GM04503 (cell line): ENCODE measurements around the gene RPS6KA2.
"Not testable (repeated sequence)": the region's sequence is repeated elsewhere in the genome, so short reads cannot be mapped to it uniquely, and the experiment has no call there.

ENCODE experiments used
- DNase-seq: peaks from one replicate; pipeline ENCODE4 v3.0.0-alpha.2; 2012; ENCODE audit warnings: low read depth

The RPS6KA2 gene

GRCh38 chr6:166591961-166592520, 35.0 kb downstream of the RPS6KA2 start:
- DNase-seq, result no peak

DNA sequence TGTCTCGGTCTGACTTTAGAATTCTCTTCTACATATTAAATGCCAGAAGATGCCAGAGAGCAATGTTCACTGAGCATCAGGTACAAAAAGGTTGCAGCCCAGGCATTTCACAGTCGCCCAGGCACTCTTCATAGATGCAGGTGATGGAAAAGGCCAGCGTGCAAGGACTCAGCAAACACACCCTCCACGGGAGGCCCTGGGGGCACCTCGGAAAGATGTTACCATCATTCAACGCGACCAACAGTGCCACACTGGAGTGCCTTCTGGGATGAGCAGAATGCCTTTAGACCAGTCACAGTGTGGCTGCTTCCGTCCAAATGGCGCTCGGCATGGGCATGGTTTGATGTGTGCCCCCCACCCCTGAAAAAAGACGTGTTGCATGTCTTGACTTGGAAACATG, 36.0 kb downstream of the RPS6KA2 start:
- no peak for DNase-seq

DNA sequence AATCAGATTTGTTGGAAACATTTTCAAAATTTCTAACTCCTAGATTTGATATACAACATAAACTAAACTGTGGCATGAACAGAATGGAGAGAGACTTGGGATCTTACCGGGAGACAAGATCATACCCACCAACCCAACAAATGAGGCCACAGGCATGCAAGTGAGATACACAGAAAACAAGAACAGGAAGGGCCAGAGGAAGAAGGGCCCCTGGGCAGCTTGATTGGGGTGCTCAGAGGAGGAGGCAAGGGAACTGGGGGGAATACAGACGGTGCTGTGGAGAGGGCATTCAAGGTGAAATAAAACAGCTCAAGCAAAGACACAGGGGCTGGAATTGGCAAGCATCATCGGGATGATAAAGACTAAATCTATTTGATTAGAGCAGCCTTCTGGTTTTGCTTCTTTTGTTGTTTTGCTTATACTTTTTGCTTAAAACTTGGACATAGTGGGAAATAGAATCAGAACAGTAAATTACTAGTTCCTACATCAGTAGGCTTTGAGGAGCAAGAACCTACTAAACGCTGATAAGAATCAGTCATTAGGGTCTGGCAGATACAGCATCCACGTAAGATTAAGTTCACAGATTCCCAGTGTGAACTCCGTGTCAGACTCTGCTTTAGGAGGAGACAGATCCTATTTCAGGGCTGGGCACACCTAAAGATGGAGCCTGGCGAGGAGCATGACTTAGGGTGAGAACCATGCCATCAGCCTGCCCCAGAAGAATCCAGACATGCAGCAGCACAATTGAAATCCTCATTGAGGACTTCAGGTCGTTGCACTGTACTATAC, 37.1 kb downstream of the RPS6KA2 start:
- DNase-seq, result no peak

DNA sequence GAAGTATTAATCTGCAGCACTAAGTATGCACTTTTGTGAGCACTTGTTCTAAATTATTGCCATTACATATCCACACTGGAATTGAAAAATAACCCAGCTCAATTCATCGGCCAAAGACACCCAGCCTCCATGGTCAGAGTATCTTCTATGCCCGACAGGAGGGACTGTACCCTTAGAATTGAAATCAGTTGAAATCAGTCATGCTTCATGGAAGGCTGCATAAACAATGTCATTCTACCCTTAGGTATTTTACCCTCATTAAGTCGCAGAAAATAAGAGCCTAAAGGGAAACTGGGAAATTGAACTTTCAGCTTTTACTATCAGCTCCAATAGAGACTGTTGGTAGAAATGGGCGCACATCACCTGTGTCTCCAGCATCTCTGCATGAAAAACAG, 37.7 kb downstream of the RPS6KA2 start:
- no peak for DNase-seq

GRCh38 chr6:166588691-166589336, 38.2 kb downstream of the RPS6KA2 start:
- DNase-seq, result no peak

DNA sequence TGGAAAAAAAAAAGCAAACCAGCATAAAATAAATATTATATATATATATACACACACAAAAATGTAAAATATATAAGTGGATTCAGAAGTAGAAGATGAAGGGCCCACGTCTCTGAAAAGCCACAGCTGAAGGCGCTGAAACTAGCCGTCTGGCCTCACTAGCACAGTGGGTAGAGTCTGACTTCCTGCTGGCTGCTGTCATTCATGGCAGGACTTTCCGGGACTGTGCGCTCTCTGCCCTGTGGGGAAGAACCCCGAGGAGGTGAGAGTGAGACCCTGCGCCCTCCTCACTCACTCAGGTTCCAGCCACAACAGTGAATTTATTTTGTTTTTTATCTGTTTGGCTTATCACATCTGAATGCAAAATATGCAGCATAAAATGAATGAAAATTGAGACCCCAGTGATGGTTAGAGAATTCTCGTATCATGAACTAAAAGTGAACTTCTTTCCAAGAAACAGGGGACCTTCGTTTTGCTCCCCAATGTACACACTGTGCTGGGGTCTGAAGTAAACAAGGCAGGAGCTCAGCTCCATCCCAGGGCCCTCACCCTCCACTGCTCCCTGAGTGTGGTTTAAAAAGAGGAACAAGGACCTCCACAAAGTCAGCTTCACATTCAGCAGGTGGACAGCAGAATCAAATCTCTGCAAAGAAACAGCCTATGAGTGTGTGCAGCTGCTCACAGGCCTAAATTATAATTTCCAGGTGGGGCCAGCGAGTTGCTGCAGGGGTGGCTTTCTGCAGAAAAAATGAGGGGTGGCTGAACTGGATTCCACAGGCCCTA, 39.2 kb downstream of the RPS6KA2 start:
- DNase-seq, result no peak

GRCh38 chr6:166586424-166587156, 40.5 kb downstream of the RPS6KA2 start, which contains the start of gene RAMACL:
TSS of gene RAMACL (minus strand) at chr6:166586678. CDS start at chr6:166586477, 201 bp downstream.
- DNase-seq, result no peak

GRCh38 chr6:166584853-166585429, 42.1 kb downstream of the RPS6KA2 start:
- DNase-seq, result no peak

- no peak for DNase-seq
Observed at GRCh38 chr6:166584155-166584554, 42.9 kb downstream of the RPS6KA2 start.

GRCh38 chr6:166583230-166583965, 43.7 kb downstream of the RPS6KA2 start:
- no peak for DNase-seq

GRCh38 chr6:166582258-166582657, 44.8 kb downstream of the RPS6KA2 start:
- no peak for DNase-seq

DNA sequence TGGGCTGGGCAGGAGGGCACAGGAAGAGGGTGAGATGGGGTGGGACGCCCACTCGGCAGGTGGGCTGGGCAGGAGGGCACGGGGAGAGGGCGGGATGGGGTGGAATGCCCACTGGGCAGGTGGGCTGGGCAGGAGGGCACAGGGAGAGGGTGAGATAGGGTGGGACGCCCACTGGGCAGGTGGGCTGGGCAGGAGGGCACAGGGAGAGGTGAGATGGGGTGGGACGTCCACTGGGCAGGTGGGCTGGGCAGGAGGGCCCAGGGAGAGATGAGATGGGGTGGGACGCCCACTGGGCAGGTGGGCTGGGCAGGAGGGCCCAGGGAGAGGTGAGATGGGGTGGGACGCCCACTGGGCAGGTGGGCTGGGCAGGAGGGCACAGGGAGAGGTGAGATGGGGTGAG, 45.2 kb downstream of the RPS6KA2 start:
- not testable (repeated sequence) for DNase-seq

DNA sequence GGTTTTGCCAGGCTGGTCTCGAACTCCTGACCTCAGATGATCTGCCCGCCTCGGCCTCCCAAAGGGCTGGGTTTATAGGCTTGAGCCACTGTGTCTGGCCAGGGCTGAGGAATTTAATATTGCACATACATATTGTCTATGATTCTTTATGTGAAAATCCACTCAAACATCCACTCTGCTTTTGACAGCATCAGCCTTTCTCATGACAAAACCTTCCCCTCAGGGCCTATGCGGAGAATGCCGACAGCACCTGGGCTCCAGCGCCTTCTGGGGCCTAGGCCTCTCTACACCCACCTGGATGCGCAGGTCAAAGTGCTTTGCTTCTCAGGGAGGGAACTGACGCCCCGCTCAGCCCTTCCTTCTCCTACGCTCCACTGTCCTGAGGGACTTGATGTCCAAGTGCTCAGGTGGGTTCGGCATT, 46.0 kb downstream of the RPS6KA2 start:
- no peak for DNase-seq

- DNase-seq, result no peak
Observed at GRCh38 chr6:166580076-166581050, 46.7 kb downstream of the RPS6KA2 start.

DNA sequence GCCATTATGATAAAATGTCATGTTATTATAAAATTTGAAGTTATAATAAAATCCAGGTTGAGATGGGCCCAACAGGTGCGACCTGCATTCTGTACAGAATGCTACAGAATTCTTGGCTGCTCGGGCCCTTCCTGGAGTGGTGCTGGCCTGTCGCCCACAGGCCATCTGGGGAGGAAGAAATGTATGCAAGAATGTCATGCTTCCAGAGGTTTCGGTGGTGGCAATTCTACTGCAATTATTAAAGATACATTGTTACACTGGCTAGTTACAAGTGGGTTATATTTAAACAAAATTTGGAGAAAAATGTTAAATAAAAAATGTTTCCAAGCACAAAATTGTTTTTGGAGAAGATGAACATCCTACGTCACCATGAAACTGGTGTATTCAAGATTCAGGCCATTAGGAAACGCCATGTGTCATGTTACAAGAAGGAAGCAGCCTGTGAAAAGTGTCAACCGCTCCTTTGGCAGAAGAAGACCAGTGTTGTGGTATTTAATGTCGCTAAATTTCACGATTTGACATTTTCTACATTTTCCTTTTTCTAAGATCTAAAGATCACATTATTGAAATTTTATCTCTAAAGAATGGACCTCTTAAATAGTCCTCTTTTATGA, 47.7 kb downstream of the RPS6KA2 start:
- no peak for DNase-seq

- DNase-seq, result no peak
Observed at GRCh38 chr6:166578536-166579236, 48.4 kb downstream of the RPS6KA2 start.

DNA sequence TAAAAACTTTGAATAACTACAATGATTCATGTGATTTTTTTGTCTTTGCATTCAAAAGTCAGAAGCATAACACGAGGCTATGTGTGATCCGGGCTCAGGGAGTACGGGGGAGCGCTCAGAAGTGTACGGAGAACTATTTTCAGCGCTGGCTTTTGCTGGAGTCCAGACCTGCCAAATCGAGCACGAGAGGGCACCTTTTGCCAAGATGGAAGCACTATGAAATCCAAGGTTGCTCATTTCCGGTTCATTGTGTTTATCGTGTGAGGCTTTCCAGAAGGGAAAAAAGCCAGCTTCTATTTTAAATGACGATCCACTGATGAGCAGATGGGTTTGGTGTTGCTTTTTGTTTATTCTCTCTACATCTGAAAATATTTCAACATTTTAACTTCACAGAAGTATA, 51.8 kb downstream of the RPS6KA2 start:
- no peak for DNase-seq

DNA sequence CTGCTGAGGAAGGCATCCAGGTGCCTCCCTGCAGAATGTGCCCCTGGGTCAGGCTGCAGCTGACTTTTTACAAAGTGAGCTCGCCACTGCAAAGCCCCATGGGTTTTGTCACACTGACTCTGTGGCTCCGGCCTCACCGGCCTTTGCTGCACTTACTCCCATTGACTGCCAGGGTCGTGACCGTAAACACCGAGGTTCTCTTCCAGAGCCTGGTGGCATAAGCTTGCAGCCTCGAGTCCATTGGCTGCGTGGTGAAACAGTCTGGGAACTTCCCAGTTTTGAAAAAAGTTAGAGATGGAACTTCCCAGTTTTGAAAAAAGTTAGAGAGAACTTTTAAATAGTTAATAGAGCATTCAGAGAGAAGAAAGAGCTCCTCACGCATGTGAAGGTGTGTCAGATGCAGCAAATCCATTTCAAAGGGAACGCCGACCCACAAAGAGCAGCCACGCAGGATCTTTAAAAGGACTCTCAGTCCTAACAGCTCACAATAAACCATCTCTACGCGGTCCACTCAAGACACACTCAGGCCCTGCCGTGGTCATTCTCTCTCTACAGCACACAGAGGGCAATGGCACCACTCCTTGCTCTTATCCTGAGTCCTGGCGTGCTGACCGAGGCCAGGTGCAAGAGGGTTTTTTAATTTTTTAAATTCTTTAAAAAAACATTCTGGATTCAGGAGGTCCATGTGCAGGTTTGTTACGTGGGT, 53.4 kb downstream of the RPS6KA2 start:
- DNase-seq, result no peak
